ENCODE results near the gene KAT5.
"Not testable (repeated sequence)": the region's sequence is repeated elsewhere in the genome, so short reads cannot be mapped to it uniquely, and the experiment has no call there.

The KAT5 gene

GRCh38 chr11:65711785-65712632 is at the start of gene KAT5:
TSS of gene KAT5 (plus strand) at chr11:65712252. CDS start at chr11:65712268, 16 bp downstream.
- peak; percentile 99 for DNase-seq

DNA sequence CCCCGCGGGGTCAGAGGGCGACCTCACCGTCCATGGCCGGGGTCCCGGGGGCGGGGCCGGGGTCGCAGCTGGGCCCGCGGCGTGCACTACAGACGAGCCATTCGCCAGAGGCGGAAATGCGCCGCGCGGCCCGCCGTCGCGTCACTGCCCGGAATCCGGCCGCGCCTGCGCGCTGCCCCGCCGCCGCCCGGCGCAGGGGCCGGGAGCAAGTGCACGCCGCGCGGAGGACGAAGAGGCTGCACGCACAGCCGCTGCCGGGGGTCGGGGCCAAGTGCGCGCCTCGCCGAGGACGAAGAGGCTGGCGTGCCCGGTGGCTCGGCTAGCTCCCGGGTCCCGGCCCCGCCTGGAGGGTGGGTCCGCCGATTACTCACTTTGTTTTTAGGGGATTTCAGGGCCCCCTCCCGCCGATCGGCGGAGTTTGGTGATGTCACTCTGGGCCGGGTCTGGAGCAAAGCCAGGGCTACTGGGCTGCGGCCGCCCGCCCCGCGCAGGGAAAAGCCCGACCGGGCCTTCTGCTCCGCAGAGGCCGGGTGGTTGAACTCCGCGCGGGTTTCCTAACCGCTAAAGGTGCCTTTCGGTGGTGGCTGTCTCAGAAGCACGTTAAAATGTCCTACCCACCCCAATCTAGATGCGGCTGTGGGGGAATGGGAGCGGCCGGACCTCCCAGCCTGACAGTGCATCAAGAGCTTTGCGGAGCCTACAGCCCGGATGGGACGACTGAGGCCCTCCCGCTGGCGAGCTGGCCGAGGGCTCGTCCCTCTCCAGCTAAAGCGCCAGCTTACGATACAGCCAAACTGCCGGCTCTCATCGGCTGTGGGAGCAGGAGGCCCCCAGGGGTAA is 49.0 kb upstream of the KAT5 start, which contains the start of gene RELA:
Gene RELA (minus strand): TSS at position 118 of the 840 bp plus-strand sequence. CDS start 84 bp downstream, at position 34.
- DNase-seq: peak; percentile 93

- DNase-seq: peak; percentile 76
These were observed 48.3 kb upstream of the KAT5 start for GRCh38 chr11:65663639-65664200.

- DNase-seq: no peak
These were observed 39.7 kb upstream of the KAT5 start for GRCh38 chr11:65672180-65672860.

GRCh38 chr11:65672982-65673381 is 39.1 kb upstream of the KAT5 start:
- no peak for DNase-seq

DNA sequence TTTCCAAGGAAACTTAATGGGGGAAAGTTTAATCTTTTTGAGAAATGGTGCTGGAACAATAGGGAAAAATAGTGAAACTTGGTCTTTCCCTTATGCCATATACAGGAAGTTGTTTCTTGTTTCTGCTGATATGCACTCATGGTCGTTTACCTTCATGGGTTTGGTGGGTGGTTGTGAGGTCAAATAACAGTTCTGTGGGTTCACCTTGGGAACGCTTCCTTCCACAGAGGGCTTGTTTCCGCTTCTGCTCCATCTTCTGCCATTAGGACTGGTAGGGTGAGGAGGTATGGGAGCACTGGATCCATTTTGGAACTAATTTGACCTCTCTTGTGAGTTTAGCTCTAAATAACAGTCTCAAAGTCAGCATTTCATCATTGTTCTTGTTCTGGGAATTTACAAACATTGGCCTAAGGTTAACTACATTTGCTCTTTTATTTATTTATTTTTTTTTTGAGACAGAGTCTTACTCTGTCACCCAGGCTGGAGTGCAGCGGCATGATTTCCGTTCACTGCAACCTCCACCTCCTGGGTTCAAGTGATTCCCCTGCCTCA is 31.8 kb upstream of the KAT5 start:
- DNase-seq: no peak

DNA sequence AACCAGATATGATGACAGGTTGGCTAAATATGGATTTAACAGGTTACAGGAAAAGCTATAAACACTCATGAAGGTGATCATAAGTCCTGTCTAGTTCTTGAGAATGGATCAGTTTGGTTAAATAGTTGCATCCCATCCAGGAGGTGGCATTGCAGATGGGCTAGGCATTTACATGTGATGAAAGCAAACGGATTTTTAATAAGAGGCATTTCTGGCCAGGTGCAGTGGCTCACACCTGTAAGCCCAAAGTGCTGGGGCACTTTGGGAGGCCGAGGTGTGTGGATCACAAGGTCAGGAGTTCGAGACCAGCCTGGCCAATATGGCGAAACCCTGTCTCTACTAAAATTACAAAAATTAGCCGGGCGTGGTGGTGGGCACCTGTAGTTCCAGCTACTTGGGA is 28.6 kb upstream of the KAT5 start:
- DNase-seq: not testable (repeated sequence)

DNA sequence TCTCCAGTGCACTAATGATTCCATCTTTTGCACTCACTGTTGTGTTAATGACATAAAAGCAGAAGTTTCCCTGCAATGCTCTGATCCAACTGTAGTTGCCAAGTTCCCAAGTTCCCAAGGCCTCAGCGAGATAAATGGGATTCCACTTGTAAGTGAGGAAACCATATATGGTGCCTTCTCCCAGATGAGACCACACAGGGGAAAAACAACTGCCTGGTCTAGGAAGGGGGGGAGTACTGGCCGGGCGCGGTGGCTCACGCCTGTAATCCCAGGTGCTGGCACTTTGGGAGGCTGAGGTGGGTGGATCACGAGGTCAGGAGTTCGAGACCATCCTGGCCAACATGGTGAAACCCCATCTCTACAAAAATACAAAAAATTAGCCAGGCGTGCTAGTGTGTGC is 26.1 kb upstream of the KAT5 start:
- no peak for DNase-seq

DNA sequence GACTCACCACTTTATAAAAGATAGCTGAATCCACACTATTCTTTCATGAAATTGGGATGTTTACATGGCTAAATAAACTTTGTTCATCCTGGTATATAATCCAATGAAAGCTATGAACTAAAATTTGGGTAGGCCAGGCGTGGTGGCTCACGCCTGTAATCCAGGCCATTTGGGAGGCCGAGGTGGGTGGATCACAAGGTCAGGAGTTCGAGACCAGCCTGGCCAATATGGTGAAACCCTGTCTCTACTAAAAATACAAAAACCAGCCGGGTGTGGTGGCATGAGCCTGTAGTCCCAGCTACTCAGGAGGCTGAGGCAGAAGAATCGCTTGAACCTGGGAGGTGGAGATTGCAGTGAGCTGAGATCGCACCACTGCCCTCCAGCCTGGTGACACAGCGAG is 20.2 kb upstream of the KAT5 start:
- not testable (repeated sequence) for DNase-seq

DNA sequence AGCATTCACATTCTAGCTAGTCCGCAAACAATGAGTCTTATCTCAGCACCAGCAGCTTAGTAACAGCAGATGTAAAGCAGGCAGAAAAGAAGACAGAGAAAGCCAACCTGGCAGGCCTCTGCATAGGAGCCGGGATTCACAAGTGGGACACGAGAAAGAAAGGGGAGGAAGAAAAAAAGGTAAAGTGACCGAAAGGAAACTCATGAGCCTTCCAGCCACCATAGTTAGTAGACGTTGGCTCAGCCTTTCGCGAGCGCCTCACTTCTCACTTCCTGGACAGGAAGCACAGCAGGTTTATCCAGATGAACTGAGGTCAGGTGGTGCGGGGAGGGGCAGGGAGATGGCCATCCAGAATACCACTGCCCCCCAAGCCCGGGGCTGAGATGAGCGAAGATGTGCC is 19.7 kb upstream of the KAT5 start:
- DNase-seq: no peak

- DNase-seq: no peak
These were observed 16.4 kb upstream of the KAT5 start for GRCh38 chr11:65695459-65696241.

- no peak for DNase-seq
These were observed 15.1 kb upstream of the KAT5 start for GRCh38 chr11:65696802-65697552.

DNA sequence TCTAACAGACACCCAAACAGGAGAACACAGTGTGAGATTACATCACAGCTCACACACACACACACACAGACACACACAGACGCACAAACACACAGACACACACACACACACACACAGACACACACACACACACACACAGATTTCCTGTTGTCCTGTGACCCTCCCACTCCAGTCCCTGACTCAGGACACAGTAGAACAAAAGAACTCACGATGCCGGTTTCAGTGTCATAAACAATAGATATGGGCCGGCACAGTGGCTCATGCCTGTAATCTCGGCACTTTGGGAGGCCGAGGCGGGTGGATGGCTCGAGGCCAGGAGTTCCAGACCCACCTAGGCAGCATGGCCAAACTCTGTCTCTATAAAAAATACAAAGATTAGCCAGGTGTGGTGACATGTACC is 13.8 kb upstream of the KAT5 start:
- DNase-seq: no peak

DNA sequence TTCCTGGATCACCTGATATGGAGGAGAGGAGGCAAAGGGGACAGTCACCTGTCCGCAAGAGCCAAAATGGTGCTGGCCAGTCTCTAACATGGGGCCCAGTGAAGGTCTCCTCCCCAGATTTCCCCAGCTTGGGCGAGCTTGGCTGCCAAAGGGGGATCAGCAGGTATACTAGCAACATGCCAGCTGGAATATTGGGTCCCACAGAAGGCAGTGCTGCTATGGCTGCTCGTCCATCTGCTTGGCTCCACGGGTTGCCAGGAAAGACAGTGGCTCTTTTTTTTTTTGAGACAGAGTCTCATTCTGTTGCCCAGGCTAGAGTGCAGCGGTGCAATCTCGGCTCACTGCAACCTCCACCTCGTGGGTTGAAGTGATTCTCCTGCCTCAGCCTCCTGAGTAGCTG is 12.7 kb upstream of the KAT5 start:
- no peak for DNase-seq

GRCh38 chr11:65700399-65700798 is 11.7 kb upstream of the KAT5 start:
- DNase-seq: no peak

DNA sequence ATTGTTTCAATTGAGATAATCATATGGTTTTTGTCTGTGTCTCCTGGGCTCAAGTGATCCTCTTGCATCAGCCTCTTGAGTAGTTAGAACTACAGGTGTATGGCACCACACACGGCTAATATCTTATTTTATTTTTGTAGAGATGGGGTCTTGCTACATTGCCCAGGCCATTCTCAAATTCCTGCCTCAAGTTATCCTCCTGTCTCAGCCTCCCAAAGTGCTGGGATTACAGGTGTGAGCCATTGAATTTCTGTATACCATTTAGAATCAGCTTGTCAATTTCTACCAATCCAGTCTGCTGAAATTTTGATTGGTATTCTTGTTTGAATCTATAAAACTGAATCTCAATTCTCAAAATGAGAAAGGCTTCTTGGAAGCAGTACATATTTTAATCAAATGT is 10.4 kb upstream of the KAT5 start:
- DNase-seq: no peak

DNA sequence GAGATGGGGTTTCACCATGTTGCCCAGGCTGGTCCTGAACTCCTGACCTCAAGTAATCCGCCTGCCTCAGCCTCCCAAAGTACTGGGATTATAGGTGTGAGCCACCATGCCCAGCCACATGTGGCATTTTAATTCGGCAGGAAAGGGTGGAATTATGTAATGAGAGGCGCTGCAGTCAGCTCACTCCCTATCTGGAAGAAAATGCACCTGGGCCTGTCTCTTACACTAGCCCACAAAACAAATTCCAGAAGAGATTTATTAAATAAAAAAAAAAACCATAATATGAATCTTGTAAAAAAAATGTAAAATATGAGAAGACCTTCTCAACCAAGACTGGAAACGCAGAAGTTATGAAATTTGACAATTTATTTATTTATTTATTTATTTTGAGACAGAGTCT is 8.2 kb upstream of the KAT5 start:
- no peak for DNase-seq

DNA sequence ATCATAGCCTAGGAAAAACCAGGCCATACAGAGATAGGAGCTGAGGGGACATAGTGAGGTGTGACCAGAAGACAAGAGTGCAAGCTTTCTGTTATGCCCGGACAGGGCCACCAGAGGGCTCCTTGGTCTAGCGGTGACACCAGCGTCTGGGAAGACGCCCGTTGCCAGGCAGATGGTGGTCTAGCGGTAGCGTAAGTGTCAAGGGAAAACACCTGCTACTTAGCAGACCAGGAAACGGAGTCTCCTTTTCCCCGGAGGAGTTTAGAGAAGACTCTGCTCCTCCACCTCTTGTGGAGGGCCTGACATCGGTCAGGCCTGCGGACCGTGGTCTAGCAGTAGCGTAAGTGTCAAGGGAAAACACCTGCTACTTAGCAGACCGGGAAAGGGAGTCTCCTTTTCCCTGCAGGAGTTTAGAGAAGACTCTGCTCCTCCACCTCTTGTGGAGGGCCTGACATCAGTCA is 5.7 kb upstream of the KAT5 start:
- peak; percentile 86 for DNase-seq

- DNase-seq: not testable (repeated sequence)
These were observed 5.0 kb upstream of the KAT5 start for GRCh38 chr11:65707002-65707401.

GRCh38 chr11:65708451-65708850 is 3.6 kb upstream of the KAT5 start:
- DNase-seq: no peak

DNA sequence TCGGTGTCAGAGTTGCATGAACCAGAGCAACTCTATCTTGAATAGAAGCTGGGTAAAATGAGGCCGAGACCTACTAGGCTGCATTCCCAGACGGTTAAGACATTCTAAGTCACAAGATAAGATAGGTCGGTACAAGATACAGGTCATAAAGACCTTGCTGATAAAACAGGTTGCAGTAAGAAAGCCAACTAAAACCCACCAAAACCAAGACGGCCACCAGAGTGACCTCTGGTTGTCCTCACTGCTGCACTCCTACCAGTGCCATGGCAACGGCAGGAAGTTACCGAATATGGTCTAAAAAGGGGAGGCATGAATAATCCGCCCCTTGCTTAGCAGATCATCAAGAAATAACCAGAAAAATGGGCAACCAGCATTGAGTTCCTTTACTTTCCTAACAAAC is 2.4 kb upstream of the KAT5 start:
- no peak for DNase-seq

All from stimulated activated CD8-positive, alpha-beta memory T cell treated with anti-CD3 and anti-CD28 coated beads, Interleukin-4, amount 100 ng/mL, for 48 hours (primary cell).